C4-2B (cell line): ENCODE results near the gene METTL24.

Source experiments
- ZFX ChIP-seq: fragments of 450-650 bp; IDR thresholded peaks from 2 replicates; pipeline ENCODE4 v1.6.1; 2017
- TF ChIP-seq, protein P1 (sequence below): fragments of 450-650 bp; conservative IDR thresholded peaks from 2 replicates; pipeline ENCODE4 v1.5.1; 2017; ENCODE audit warnings: mild to moderate bottlenecking

DNA sequence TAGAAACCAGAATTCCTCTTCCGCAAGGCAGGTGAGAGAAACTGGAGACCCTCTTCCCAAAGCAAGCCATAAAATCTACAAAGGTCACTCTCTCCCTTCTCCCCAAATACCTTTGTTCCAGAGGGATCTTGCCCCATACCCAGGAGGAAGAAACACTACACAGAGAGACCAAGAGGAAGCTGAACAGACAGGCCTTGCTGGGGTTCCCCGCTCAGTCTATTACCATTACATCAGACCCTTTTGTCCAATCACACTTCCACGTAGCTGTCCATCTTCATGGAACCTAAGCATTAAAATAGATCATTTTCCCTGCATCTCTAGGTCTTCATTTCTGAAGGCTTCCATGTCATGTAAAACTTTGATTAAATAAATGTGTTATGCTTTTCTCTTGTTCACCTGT lies 32.1 kb downstream of the METTL24 start:
- TF ChIP-seq, protein P1, sequence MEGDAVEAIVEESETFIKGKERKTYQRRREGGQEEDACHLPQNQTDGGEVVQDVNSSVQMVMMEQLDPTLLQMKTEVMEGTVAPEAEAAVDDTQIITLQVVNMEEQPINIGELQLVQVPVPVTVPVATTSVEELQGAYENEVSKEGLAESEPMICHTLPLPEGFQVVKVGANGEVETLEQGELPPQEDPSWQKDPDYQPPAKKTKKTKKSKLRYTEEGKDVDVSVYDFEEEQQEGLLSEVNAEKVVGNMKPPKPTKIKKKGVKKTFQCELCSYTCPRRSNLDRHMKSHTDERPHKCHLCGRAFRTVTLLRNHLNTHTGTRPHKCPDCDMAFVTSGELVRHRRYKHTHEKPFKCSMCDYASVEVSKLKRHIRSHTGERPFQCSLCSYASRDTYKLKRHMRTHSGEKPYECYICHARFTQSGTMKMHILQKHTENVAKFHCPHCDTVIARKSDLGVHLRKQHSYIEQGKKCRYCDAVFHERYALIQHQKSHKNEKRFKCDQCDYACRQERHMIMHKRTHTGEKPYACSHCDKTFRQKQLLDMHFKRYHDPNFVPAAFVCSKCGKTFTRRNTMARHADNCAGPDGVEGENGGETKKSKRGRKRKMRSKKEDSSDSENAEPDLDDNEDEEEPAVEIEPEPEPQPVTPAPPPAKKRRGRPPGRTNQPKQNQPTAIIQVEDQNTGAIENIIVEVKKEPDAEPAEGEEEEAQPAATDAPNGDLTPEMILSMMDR, result no peak
- TF ChIP-seq ZFX, result no peak
